HG02852 (cell line): ENCODE measurements around the gene SLC12A3.
"Not testable (repeated sequence)": the region's sequence is repeated elsewhere in the genome, so short reads cannot be mapped to it uniquely, and the experiment has no call there.

Experiments used
- ATAC-seq: cut with Tn5 transposase; IDR thresholded peaks from one replicate; pipeline ENCODE4 v1.9.1; 2021; ENCODE audit warnings: mild to moderate bottlenecking, moderate library complexity; ENCODE audit not compliant: unreplicated experiment

Gene SLC12A3

GRCh38 chr16:56866955-56867830 lies 2.2 kb downstream of the SLC12A3 start:
- no peak for ATAC-seq

- ATAC-seq: no peak
These were observed 3.2 kb downstream of the SLC12A3 start for GRCh38 chr16:56868175-56868574.

DNA sequence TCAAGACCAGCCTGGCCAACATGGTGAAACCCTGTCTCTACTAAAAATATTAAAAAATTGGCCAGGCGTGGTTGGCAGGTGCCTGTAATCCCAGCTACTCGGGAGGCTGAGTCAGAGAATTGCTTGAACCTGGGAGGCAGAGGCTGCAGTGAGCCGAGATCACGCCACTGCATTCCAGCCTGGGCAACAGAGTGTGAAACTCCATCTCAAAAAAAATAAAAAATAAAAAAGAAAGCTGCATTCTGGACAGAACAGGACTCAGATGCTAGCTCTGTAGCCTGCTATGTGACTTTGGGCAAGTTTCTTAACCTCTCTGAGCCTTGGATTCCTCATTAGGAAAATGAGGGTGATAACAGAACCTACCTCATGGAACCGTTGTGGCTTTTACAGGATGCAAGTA lies 3.8 kb downstream of the SLC12A3 start:
- not testable (repeated sequence) for ATAC-seq

- no peak for ATAC-seq
These were observed 4.7 kb downstream of the SLC12A3 start for GRCh38 chr16:56869513-56870275.

- ATAC-seq: no peak
These were observed 5.4 kb downstream of the SLC12A3 start for GRCh38 chr16:56870276-56870888.

GRCh38 chr16:56871172-56871593 lies 6.2 kb downstream of the SLC12A3 start:
- peak; percentile 74 for ATAC-seq

DNA sequence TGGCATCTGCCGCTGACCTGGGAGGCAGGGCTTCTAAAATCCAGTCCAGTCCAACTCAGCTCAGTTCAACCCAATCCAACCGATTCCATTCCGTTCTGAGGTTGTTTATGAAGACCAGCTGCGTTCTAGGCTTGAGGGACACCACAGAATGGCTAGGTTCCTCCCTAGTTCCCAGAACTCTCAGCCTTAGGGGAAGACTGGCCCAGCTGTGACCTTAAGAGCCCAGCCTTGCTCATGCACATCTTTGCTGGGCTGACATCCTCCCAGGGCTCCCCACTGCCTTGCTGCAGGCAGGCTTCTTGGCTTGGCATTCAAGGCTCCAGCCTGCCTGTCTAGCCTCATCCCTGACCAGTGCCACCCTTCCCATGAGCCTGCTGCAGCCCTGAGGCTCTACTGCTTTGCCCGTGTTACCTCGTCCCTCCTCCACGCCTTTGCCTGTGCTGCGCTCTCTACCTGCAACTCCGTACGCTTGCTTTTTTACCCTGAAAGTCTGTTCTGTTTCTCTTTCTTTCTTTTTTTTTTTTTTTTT lies 7.9 kb downstream of the SLC12A3 start:
- ATAC-seq: no peak

DNA sequence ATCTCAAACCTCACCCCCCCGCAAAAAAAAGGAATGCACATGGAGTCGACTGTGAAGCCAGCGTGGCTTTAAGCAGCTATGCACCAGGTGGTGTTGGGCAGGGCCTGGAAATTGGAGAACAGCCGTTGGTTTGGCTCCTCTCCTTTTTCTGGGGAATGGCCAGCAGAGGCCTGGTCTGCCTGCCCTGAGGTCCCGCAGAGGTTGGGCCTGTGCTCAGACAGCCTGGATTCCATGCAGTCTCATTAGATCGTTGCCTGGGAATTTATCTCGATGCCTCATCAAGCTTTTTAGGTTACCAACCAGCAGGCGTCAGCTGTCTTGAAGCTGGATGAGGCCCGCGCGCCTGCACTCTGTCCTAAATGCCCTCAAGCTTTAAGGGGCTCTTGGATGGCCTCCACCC lies 9.8 kb downstream of the SLC12A3 start:
- no peak for ATAC-seq

- no peak for ATAC-seq
These were observed 11.0 kb downstream of the SLC12A3 start for GRCh38 chr16:56876048-56876447.

GRCh38 chr16:56877486-56878182 lies 12.6 kb downstream of the SLC12A3 start:
- ATAC-seq: no peak

DNA sequence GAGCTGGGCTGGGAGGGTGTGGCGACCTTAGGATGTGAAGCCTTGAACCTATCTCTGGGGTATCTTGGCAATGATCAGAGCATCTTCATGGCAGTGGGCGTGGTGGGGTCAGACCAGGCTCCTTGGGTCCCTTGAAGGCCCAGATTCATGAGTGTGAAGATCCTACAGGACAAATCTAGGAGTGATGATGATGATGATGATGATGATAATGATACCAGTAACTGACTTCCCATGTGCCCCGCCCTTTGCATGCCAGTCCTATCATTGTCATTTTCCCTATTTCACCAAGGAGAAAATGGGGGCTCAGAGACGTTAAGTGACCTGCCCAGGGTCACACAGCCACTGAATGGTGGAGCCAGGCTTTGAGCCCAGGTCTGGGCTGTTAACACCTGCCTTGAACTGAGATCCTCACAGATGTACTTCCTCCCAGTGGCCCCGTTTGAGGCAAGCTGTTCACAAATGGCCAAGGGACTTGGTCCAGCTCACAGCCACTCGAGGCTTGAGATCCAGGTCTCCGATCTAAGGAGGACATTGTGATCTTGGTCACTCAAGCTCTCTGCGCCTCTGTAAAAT lies 13.4 kb downstream of the SLC12A3 start:
- no peak for ATAC-seq

GRCh38 chr16:56879276-56879675 lies 14.3 kb downstream of the SLC12A3 start:
- no peak for ATAC-seq

DNA sequence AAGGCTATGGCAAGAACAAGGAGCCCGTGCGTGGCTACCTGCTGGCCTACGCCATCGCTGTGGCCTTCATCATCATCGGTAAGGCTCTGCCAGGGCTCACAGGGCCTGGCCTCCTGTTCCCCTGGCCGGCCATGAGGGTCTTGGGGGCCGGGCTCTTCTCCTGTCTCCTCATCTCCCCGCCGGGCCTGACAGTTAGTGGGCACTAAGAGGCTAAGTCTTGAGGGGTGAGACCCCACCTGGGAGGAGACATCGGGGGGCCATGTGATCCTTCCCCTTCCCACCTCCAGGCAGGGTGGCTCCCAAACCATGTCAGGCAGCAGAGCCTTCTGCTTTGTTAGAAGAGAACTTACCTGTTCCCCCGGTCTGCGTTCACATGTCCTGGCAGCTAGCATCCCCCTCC lies 15.2 kb downstream of the SLC12A3 start:
- no peak for ATAC-seq

DNA sequence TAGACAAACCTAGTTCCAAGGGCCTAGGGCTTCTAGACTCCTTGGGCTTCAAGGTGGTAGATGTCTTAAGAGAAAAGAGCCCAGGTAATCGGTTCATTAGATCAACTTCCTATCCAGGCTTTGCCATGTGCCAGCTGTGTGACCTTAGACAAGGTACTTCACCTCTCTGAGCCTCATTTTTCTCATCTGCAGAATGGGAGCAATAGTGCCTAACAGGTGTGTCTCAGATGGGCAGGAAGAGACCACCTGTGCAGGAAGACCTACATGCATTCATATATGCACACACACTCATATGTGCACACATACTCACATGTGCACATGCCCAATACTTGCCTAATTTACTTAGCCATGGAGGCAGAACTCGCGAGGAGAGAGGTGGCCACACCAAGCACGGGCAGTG lies 15.7 kb downstream of the SLC12A3 start:
- no peak for ATAC-seq

DNA sequence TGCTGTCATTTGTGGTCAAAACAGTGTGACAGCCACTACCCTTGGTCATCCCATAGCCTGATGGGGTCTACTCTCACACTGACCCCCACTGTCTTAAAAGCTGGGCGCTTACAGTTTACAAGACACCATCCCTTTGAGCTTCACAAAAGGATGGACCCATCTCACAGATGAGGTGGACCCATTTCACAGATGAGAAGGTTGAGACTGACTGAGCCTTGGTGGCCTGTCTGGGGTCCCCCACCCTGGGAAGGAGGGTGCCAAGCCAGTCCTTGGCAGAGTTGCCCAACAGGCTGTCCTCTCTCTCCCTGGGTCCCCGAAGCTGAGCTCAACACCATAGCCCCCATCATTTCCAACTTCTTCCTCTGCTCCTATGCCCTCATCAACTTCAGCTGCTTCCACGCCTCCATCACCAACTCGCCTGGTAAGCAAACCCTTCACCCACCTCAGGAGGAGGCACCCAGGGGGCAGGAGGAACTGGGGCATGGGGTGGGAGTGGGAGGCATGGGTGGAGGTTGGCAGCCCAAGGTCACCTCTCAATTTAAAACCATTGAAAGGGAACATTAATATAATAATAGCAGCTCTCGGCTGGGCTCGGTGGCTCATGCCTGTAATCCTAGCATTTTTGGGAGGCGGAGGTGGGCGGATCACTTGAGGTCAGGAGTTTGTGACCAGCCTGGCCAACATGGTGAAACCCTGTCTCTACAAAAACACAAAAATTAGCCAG lies 17.2 kb downstream of the SLC12A3 start:
- ATAC-seq: no peak

GRCh38 chr16:56883586-56883985 lies 18.6 kb downstream of the SLC12A3 start:
- ATAC-seq: no peak

- ATAC-seq: no peak
These were observed 19.1 kb downstream of the SLC12A3 start for GRCh38 chr16:56884026-56884582.

- ATAC-seq: not testable (repeated sequence)
These were observed 19.9 kb downstream of the SLC12A3 start for GRCh38 chr16:56884929-56885328.

DNA sequence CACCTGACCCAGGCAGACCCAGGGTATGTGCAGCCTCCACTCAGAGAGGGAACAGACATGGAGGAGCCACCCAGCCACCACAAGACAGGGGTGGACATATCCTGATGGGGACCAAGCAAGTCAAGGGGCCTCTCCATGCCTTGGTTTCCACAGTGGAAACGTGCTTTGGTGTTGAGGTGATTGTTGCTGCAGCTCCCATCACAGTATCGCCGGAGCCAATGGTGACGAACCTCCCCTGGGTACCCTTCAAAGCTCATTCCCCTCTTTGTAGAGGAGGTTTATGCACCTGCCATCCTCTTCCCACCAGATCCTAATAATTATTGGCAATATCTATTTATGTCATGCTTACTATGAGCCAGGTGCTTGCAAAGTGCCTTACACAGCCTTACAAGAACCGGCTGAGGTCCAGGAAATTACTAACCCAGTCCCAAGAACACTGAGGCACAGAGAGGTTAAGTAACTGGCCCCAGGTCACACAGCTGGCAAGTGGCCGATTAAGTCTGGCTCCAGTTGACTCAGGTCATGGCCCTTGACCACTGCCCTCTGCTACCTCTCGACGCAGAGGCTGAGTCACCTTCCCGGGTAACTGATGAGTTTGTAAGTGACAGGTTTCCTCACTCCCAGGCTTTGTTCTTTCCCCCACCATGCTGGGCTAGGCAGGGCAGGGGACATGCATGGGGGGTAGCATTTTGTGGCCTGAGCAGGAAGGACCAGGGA lies 20.6 kb downstream of the SLC12A3 start:
- ATAC-seq: no peak
